ENCODE measurements around the gene EIF4B. TPM values are rescaled to one million over a fixed set of nuclear protein-coding genes. Genes with fewer than 3 reads are reported as not detected.

EIF4B gene
- total RNA-seq, 1 experiment from 2014 or later, result 809 TPM

- no peak overlapping the region for H2AFZ ChIP-seq (ENCODE audit: low read depth, low read length, poor library complexity, severe bottlenecking)
- ChIA-PET POLR2A (interaction anchor here (0.9 to 2.4 kb wide), 3 partner anchors 8 to 50 kb away, joined by 3 to 14 read pairs (median 4); partner anchors contain the start of gene EIF4B), CTCF (interaction anchor here (2.4 to 3.5 kb wide), 2 partner anchors 10 to 171 kb away, joined by 5 to 36 read pairs; no protein-coding TSS in a partner anchor), RAD21 (ENCODE audit: low non-redundant PET in 1 of 2, low total read pairs in 2 of 2, uncharacterized antibody in 2 of 2, unreplicated experiment in 2 of 2) (interaction anchor here in 1 of 2 experiments (1.9 kb wide), 1 partner anchor 10 kb away, joined by 9 read pairs; no protein-coding TSS in a partner anchor)
- H3K4me3 ChIP-seq (replicated peaks in 1 of 2; ENCODE audit: low read depth in 1 of 2, low read length in 2 of 2), result no peak overlapping the region
- intact Hi-C loops (cut with micrococcal nuclease), result no loop called here
- peaks cover 16% of the 10 kb centered on the region; the same call in 1 of the 2 replicates for H3K79me2 ChIP-seq (ENCODE audit: insufficient read depth, low read length)
- peaks cover 31 to 46% of the 10 kb centered on the region in 2 experiments for H3K4me1 ChIP-seq (ENCODE audit: control insufficient read depth in 1 of 2, insufficient read depth in 2 of 2, low read length in 2 of 2)
- H3K9me2 ChIP-seq (ENCODE audit: insufficient read depth), result no peaks in the 10 kb centered on the region
- no peak overlapping the region for H3K9ac ChIP-seq (ENCODE audit: low read length)
- no peak overlapping the region for H3K27ac ChIP-seq (ENCODE audit: low read depth, low read length)
- H3K4me2 ChIP-seq (ENCODE audit: low read length), result peak overlapping the region; percentile 97; the same call in 1 of the 2 replicates
- ATAC-seq (no peak), DNase-seq (ENCODE audit: low read depth, low spot score) (no peak)
- no peaks in the 10 kb centered on the region for H4K20me1 ChIP-seq (ENCODE audit: insufficient read depth)
- H3K9me3 ChIP-seq (ENCODE audit: control insufficient read depth in 1 of 2, insufficient read depth in 1 of 2, low read depth in 1 of 2, low read length in 2 of 2), result no peaks in the 10 kb centered on the region
- no peaks in the 10 kb centered on the region for H3K27me3 ChIP-seq (ENCODE audit: insufficient read depth, low read length)
- BruUV-seq (replicated peaks), result no TSS peak
- no peaks in the 10 kb centered on the region for H3K36me3 ChIP-seq (ENCODE audit: control insufficient read depth in 1 of 2, insufficient read depth in 2 of 2, low read length in 2 of 2)
- TF ChIP-seq, protein P1, sequence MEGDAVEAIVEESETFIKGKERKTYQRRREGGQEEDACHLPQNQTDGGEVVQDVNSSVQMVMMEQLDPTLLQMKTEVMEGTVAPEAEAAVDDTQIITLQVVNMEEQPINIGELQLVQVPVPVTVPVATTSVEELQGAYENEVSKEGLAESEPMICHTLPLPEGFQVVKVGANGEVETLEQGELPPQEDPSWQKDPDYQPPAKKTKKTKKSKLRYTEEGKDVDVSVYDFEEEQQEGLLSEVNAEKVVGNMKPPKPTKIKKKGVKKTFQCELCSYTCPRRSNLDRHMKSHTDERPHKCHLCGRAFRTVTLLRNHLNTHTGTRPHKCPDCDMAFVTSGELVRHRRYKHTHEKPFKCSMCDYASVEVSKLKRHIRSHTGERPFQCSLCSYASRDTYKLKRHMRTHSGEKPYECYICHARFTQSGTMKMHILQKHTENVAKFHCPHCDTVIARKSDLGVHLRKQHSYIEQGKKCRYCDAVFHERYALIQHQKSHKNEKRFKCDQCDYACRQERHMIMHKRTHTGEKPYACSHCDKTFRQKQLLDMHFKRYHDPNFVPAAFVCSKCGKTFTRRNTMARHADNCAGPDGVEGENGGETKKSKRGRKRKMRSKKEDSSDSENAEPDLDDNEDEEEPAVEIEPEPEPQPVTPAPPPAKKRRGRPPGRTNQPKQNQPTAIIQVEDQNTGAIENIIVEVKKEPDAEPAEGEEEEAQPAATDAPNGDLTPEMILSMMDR (IDR thresholded peaks at IDR 0.05 in 2 of 3, conservative IDR thresholded peaks at IDR 0.05 in 1 of 3; ENCODE audit: borderline replicate concordance in 1 of 3, insufficient read depth in 1 of 3, low read depth in 2 of 3, low read length in 2 of 3), result no peak
- TF ChIP-seq SP1 (IDR thresholded peaks at IDR 0.05; ENCODE audit: low read depth), result no peak
- TF ChIP-seq EZH2phosphoT487 (IDR thresholded peaks at IDR 0.05; ENCODE audit: borderline replicate concordance), result no peak
- TF ChIP-seq TCF7L2 (IDR thresholded peaks at IDR 0.05; ENCODE audit: borderline replicate concordance, extremely low read depth, insufficient read depth, insufficient read length), result no peak
- no peak for TF ChIP-seq RAD21 (IDR thresholded peaks at IDR 0.05; ENCODE audit: low read depth)
- TF ChIP-seq CBX3 (IDR thresholded peaks at IDR 0.05; ENCODE audit: low read depth), result no peak
- TF ChIP-seq FOSL1 (IDR thresholded peaks at IDR 0.05; ENCODE audit: low read depth), result no peak
- no peak for TF ChIP-seq REST (IDR thresholded peaks at IDR 0.05; ENCODE audit: low read depth)
These were observed 49.4 kb downstream of the EIF4B start for GRCh38 chr12:53055471-53056266.

Measured in HCT116 (cell line).